HEK293 (cell line): ENCODE data around the gene CACNA1B.
A peak's percentile ranks its signal among the peaks of the same experiment; 100 is the strongest.

ENCODE experiments used
- CTCF ChIA-PET: fragments of 350-600 bp; formaldehyde crosslinking; extraction: SDS; loops from one replicate; lab custom pipeline; 2021; ENCODE audit warnings: antibody characterized with exemption; lab: Yijun Ruan, JAX
- POLR2A ChIA-PET: fragments of 300-600 bp; formaldehyde crosslinking; extraction: SDS; loops from one replicate; lab custom pipeline; 2020; ENCODE audit warnings: antibody characterized with exemption, inconsistent platforms; lab: Yijun Ruan, JAX
- H3K27ac ChIP-seq: fragments of 200-500 bp; sonication (Bioruptor generic); 2 replicates; pipeline ENCODE4 v1.5.1; 2014; ENCODE audit warnings: low read depth, low read length, control low read depth, inconsistent platforms; ENCODE audit errors: extremely low read depth
- H3K36me3 ChIP-seq, 2 experiments: fragments of 200-500 bp in 1 of 2; sonication (Bioruptor generic) in 1 of 2; 1 replicate in 1 of 2; 2 replicates in 1 of 2; pipeline ENCODE4 v1.5.1; 2014 to 2017; ENCODE audit warnings: inconsistent platforms in 2 of 2, low read length in 2 of 2; ENCODE audit not compliant: control insufficient read depth in 2 of 2, insufficient read depth in 1 of 2
- H3K4me1 ChIP-seq: fragments of 200-500 bp; sonication (Bioruptor generic); 2 replicates; pipeline ENCODE4 v1.5.1; 2014; ENCODE audit warnings: mild to moderate bottlenecking, low read length, inconsistent platforms; ENCODE audit not compliant: control insufficient read depth, insufficient read depth
- H3K4me3 ChIP-seq: 2 replicates; pipeline ENCODE4 v1.5.1; 2011; ENCODE audit warnings: low read depth, mild to moderate bottlenecking, control low read depth, low read length, moderate library complexity
- H3K9me3 ChIP-seq: fragments of 200-500 bp; sonication (Bioruptor generic); 2 replicates; pipeline ENCODE4 v1.5.1; 2014; ENCODE audit warnings: low read depth, low read length, inconsistent platforms; ENCODE audit not compliant: control insufficient read depth, insufficient read depth
- GLIS2 ChIP-seq: fragments of 450-650 bp; formaldehyde crosslinking; IDR thresholded peaks from 2 replicates; pipeline ENCODE4 v1.5.1; 2016; ENCODE audit warnings: missing biosample characterization, missing genetic modification characterization
- HOXD13 ChIP-seq: sonication (generic); formaldehyde crosslinking; IDR thresholded peaks from 2 replicates; pipeline ENCODE4 v1.8.0; 2022; ENCODE audit warnings: missing genetic modification reagents, borderline replicate concordance
- KLF16 ChIP-seq: fragments of 450-650 bp; formaldehyde crosslinking; IDR thresholded peaks from 2 replicates; pipeline ENCODE4 v1.5.1; 2017; ENCODE audit warnings: missing biosample characterization, missing genetic modification characterization
- OSR2 ChIP-seq: fragments of 450-650 bp; formaldehyde crosslinking; IDR thresholded peaks from 2 replicates; pipeline ENCODE4 v1.5.1; 2016; ENCODE audit warnings: missing biosample characterization, missing genetic modification characterization
- ZBTB21 ChIP-seq: fragments of 450-650 bp; formaldehyde crosslinking; IDR thresholded peaks from 2 replicates; pipeline ENCODE4 v1.5.1; 2017; ENCODE audit warnings: missing biosample characterization, missing genetic modification characterization
- ZBTB8A ChIP-seq: fragments of 450-650 bp; formaldehyde crosslinking; IDR thresholded peaks from 2 replicates; pipeline ENCODE4 v1.5.1; 2016; ENCODE audit warnings: missing biosample characterization, missing genetic modification characterization
- ZNF223 ChIP-seq: fragments of 450-650 bp; formaldehyde crosslinking; IDR thresholded peaks from 2 replicates; pipeline ENCODE4 v1.5.1; 2016; ENCODE audit warnings: missing biosample characterization, missing genetic modification characterization
- ZNF548 ChIP-seq: fragments of 450-650 bp; formaldehyde crosslinking; IDR thresholded peaks from 2 replicates; pipeline ENCODE4 v1.5.1; 2016; ENCODE audit warnings: missing biosample characterization, missing genetic modification characterization
- TF ChIP-seq, protein P1 (sequence below): fragments of 450-650 bp; formaldehyde crosslinking; IDR thresholded peaks from 2 replicates; pipeline ENCODE4 v1.5.1; 2016; ENCODE audit warnings: missing biosample characterization, missing genetic modification characterization
- TF ChIP-seq, protein P2 (sequence below): fragments of 450-650 bp; formaldehyde crosslinking; IDR thresholded peaks from 2 replicates; pipeline ENCODE4 v1.5.1; 2016; ENCODE audit warnings: missing biosample characterization, missing genetic modification characterization, borderline replicate concordance
- TF ChIP-seq, protein P3 (sequence below): fragments of 450-650 bp; formaldehyde crosslinking; IDR thresholded peaks from 2 replicates; pipeline ENCODE4 v1.5.1; 2016; ENCODE audit warnings: missing biosample characterization, missing genetic modification characterization
- TF ChIP-seq, protein P4 (sequence below): fragments of 450-650 bp; formaldehyde crosslinking; IDR thresholded peaks from 2 replicates; pipeline ENCODE4 v1.5.1; 2016; ENCODE audit warnings: missing biosample characterization, missing genetic modification characterization

Gene CACNA1B

DNA sequence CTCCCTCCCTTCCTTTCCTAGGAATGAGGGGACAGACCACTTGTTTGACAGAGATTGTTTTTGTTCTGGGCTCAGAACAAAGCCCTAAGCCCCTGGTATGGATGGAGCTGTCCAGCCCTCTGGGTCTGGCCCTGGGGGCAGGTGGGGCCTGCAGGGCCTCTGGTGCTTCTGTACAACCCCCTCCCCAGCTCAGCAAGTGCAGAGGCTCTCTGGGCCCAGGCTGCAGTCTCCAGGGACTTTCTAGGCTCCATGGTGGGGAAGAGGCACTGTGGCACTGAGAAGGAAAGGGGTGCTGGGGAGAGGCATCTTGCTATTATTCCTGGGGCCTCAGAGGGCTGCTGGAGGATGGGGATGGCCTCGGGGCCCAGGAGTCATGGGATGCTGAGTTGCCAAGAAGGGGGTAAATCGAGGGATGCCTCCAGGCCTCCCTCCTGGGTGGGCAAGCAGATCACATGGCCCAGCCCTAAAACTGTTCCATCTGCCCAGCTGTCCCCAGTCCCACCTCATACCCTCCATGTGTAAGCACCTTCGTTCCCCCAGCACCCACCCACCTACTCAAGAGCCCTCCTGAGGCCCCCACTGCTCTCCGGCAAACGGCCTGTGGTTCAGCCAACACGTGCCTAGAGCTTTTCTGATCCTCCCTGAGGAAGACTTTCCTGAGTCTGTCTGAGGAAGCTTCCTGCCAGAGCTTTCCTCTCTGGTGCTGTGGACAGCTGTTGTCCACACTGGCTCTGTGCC lies 225.7 kb downstream of the CACNA1B start:
- H3K4me1 ChIP-seq = no peaks in the 10 kb centered on the region
- no peaks in the 10 kb centered on the region for H3K36me3 ChIP-seq
- no peak overlapping the region for H3K4me3 ChIP-seq
- POLR2A ChIA-PET = no interaction called here
- TF ChIP-seq, protein P1, sequence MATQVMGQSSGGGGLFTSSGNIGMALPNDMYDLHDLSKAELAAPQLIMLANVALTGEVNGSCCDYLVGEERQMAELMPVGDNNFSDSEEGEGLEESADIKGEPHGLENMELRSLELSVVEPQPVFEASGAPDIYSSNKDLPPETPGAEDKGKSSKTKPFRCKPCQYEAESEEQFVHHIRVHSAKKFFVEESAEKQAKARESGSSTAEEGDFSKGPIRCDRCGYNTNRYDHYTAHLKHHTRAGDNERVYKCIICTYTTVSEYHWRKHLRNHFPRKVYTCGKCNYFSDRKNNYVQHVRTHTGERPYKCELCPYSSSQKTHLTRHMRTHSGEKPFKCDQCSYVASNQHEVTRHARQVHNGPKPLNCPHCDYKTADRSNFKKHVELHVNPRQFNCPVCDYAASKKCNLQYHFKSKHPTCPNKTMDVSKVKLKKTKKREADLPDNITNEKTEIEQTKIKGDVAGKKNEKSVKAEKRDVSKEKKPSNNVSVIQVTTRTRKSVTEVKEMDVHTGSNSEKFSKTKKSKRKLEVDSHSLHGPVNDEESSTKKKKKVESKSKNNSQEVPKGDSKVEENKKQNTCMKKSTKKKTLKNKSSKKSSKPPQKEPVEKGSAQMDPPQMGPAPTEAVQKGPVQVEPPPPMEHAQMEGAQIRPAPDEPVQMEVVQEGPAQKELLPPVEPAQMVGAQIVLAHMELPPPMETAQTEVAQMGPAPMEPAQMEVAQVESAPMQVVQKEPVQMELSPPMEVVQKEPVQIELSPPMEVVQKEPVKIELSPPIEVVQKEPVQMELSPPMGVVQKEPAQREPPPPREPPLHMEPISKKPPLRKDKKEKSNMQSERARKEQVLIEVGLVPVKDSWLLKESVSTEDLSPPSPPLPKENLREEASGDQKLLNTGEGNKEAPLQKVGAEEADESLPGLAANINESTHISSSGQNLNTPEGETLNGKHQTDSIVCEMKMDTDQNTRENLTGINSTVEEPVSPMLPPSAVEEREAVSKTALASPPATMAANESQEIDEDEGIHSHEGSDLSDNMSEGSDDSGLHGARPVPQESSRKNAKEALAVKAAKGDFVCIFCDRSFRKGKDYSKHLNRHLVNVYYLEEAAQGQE (tag by site-specific recombination) = peak; percentile 60
- TF ChIP-seq OSR2 (tag by site-specific recombination) = no peak
- CTCF ChIA-PET = interaction anchor here (0.7 to 1.2 kb wide), 2 partner anchors 36 to 47 kb away, joined by 3 to 4 read pairs; no protein-coding TSS in a partner anchor
- H3K27ac ChIP-seq = no peak overlapping the region
- no peaks in the 10 kb centered on the region for H3K9me3 ChIP-seq

DNA sequence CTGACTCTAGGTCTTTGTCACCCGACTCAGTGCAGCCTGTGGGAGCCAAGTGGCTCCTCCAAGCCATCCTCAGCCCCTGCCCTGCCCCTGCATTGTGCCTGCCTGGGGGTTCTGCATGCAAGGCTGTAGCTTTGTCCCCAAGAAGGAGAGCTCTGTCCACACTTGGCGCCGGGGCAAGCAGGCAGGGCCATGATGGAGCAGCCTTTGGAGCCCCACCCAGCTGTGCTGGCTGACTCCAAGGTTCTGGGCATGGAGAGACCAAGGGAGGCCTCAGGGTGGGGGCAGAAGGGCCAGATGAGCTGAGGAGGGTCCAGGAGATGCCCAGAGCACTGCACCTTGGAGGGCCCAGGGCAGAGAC lies 226.2 kb downstream of the CACNA1B start:
- Histone ChIP-seq H3K4me3 (no peak overlapping the region), H3K27ac (no peak overlapping the region), H3K9me3 (no peaks in the 10 kb centered on the region), H3K36me3 (no peaks in the 10 kb centered on the region), H3K4me1 (no peaks in the 10 kb centered on the region)
- POLR2A ChIA-PET = no interaction called here
- TF ChIP-seq ZNF548 (no peak), ZBTB21 (tag by site-specific recombination) (no peak), HOXD13 (CRISPR knock-in tag) (no peak), ZNF223 (tag by site-specific recombination) (no peak), KLF16 (no peak), ZBTB8A (tag by site-specific recombination) (no peak), GLIS2 (no peak)
- TF ChIP-seq, protein P2, sequence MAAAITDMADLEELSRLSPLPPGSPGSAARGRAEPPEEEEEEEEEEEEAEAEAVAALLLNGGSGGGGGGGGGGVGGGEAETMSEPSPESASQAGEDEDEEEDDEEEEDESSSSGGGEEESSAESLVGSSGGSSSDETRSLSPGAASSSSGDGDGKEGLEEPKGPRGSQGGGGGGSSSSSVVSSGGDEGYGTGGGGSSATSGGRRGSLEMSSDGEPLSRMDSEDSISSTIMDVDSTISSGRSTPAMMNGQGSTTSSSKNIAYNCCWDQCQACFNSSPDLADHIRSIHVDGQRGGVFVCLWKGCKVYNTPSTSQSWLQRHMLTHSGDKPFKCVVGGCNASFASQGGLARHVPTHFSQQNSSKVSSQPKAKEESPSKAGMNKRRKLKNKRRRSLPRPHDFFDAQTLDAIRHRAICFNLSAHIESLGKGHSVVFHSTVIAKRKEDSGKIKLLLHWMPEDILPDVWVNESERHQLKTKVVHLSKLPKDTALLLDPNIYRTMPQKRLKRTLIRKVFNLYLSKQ (tag by site-specific recombination) = no peak
- TF ChIP-seq, protein P3, sequence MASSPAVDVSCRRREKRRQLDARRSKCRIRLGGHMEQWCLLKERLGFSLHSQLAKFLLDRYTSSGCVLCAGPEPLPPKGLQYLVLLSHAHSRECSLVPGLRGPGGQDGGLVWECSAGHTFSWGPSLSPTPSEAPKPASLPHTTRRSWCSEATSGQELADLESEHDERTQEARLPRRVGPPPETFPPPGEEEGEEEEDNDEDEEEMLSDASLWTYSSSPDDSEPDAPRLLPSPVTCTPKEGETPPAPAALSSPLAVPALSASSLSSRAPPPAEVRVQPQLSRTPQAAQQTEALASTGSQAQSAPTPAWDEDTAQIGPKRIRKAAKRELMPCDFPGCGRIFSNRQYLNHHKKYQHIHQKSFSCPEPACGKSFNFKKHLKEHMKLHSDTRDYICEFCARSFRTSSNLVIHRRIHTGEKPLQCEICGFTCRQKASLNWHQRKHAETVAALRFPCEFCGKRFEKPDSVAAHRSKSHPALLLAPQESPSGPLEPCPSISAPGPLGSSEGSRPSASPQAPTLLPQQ (tag by site-specific recombination) = no peak
- TF ChIP-seq, protein P4, sequence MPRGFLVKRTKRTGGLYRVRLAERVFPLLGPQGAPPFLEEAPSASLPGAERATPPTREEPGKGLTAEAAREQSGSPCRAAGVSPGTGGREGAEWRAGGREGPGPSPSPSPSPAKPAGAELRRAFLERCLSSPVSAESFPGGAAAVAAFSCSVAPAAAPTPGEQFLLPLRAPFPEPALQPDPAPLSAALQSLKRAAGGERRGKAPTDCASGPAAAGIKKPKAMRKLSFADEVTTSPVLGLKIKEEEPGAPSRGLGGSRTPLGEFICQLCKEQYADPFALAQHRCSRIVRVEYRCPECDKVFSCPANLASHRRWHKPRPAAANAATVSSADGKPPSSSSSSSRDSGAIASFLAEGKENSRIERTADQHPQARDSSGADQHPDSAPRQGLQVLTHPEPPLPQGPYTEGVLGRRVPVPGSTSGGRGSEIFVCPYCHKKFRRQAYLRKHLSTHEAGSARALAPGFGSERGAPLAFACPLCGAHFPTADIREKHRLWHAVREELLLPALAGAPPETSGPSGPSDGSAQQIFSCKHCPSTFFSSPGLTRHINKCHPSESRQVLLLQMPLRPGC (tag by site-specific recombination) = no peak
- CTCF ChIA-PET = interaction anchor here (0.7 to 1.2 kb wide), 2 partner anchors 37 to 46 kb away, joined by 3 to 4 read pairs; no protein-coding TSS in a partner anchor
